Stimulated activated CD4-positive, alpha-beta T cell treated with anti-CD3 and anti-CD28 coated beads, Interleukin-2, amount 100 ng/mL, for 24 hours (primary cell): ENCODE measurements around the gene GNB2.
"Not testable (repeated sequence)": the region's sequence is repeated elsewhere in the genome, so short reads cannot be mapped to it uniquely, and the experiment has no call there.

Source experiments
- DNase-seq, 2 donors: peaks; one replicate each; pipeline ENCODE4 v3.0.0-alpha.2; 2020

GNB2 gene

GRCh38 chr7:100699018-100699417 lies 25.5 kb downstream of the GNB2 start:
- DNase-seq = no peak

DNA sequence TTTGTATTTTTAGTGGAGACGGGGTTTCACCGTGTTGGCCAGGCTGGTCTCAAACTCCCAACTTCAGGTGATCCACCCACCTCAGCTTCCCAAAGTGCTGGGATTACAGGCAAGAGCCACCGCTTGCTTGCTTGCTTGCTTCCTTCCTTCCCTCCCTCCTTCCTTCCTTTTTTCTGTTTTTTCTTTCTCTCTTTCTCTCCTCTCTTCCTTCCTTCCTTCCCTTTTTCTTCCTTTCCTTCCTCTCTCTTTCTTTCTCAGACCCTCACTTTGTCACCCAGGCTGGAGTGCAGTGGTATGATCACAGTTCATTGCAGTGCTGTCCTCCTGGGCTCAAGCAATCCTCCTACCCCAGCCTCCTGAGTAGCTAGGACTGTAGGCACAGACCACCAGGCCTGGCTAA lies 27.5 kb downstream of the GNB2 start:
- not testable (repeated sequence) for DNase-seq

DNA sequence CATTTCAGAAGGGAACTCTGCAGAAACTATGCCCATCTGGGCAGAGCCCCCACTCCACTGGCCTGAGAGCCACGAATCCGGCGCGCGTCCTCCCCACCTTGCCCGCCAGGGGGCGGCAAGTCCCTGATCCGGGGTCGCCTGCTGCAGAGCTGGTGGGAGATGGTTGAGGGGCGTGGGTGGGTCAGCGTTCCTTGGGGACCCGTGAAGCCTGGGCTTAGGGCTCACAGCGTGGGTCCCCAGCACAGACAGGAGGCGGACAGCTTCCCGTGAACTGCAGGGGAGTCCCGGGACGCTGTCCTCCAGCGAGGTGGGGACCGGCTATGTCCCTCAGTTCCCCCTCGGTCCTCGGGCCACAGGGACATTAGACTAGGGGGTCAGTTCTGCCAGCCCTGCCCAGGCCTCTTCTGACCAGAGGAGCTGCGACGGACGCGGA lies 31.8 kb downstream of the GNB2 start:
- DNase-seq = peak; percentile 88 to 90

GRCh38 chr7:100705753-100706671 lies 32.5 kb downstream of the GNB2 start, which contains the start of gene POP7:
Gene POP7, plus strand, starts transcription at chr7:100706121. Its CDS starts 710 bp downstream, at chr7:100706831.
- peak; percentile 99 to 100 for DNase-seq

DNA sequence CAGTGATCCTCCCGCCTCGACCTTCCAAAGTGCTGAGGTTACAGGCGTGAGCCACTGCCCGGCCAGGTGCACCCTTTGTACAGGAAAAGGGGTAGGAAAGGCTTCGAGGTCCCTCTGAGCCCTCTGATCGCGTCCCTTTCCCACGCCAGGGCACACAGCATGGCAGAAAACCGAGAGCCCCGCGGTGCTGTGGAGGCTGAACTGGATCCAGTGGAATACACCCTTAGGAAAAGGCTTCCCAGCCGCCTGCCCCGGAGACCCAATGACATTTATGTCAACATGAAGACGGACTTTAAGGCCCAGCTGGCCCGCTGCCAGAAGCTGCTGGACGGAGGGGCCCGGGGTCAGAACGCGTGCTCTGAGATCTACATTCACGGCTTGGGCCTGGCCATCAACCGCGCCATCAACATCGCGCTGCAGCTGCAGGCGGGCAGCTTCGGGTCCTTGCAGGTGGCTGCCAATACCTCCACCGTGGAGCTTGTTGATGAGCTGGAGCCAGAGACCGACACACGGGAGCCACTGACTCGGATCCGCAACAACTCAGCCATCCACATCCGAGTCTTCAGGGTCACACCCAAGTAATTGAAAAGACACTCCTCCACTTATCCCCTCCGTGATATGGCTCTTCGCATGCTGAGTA lies 33.3 kb downstream of the GNB2 start:
- no peak for DNase-seq

DNA sequence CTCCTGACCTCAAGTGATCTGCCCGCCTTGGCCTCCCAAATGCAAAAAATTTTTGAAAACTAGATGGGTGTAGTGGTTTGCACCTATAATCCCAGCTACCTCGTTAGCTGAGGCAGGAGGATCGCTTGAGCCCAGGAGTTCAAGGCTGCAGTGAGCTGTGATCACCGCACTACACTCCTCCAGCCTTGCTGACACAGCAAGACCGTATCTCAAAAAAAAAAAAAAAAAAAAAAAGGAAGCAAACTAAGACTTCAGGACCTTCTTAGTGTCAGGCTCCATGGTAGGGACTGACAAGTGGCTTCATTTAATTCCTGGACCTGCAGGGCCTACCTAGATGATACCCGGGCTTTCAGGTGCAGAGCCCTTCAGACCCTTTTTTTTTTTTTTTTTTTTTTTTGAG lies 34.9 kb downstream of the GNB2 start:
- no peak for DNase-seq

GRCh38 chr7:100710452-100710851 lies 36.9 kb downstream of the GNB2 start:
- DNase-seq = no peak

GRCh38 chr7:100711369-100711768 lies 37.8 kb downstream of the GNB2 start:
- DNase-seq = no peak

GRCh38 chr7:100714725-100715124 lies 41.2 kb downstream of the GNB2 start:
- no peak for DNase-seq

- not testable (repeated sequence) for DNase-seq
Measured at GRCh38 chr7:100717073-100717472, 43.5 kb downstream of the GNB2 start.

DNA sequence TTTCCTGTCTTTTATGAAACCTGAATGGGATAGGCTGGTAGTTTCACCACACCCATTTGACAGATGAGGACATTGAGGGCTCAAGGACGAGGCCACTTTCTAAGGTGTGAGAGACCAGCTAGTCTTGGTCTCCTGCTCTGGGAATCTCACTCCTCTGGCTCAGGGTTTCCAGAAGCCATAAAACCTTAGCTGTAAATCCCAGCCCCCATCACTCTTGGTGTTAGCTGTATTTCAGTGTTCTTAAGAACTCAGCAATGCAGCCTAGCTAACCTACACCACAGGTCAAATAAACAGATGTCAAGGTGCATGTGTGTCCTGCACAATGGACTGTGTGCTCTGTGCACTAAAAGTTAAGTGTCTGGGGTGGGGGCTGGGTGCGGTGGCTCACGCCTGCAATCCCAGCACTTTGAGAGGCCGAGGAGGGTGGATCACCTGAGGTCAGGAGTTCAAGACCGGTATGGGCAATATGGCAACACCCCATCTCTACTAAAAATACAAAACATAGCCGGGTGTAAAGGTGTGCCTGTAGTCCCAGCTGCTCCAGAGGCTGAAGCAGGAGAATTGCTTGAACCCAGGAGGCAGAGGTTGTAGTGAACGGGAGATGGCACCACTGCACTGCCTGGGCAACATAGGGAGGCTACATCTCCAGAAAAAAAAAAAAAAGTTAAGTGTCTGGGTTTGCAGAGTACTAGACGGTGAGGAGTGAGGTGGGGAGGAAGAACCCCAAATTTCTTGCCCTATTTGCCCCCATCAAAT lies 46.2 kb downstream of the GNB2 start:
- DNase-seq = no peak

GRCh38 chr7:100720279-100720670 lies 46.7 kb downstream of the GNB2 start, which contains the start of gene EPO:
Gene EPO, plus strand, starts transcription at chr7:100720468. Its CDS starts 513 bp downstream, at chr7:100720981.
- no peak for DNase-seq

- no peak for DNase-seq
Measured at GRCh38 chr7:100720671-100721504, 47.3 kb downstream of the GNB2 start.

- no peak for DNase-seq
Measured at GRCh38 chr7:100721505-100721812, 47.9 kb downstream of the GNB2 start.

- DNase-seq = no peak
Measured at GRCh38 chr7:100722480-100723212, 49.1 kb downstream of the GNB2 start.

DNA sequence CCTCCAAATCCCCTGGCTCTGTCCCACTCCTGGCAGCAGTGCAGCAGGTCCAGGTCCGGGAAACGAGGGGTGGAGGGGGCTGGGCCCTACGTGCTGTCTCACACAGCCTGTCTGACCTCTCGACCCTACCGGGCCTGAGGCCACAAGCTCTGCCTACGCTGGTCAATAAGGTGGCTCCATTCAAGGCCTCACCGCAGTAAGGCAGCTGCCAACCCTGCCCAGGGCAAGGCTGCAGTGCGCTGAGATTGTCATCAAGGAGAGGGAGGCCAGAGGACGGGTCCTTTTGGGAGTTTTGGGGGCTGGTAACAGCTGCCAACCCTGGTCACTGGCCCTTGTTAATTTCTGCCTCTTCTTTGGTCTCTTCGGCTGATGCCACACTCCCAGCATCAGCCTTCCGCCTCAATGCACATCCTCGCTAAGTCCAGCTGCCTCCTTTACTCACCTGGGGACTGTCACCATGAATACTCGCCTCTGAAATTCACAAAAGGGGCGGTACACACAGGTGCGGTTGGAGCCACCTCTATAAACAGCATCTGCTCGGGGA lies 50.3 kb downstream of the GNB2 start:
- no peak for DNase-seq

DNA sequence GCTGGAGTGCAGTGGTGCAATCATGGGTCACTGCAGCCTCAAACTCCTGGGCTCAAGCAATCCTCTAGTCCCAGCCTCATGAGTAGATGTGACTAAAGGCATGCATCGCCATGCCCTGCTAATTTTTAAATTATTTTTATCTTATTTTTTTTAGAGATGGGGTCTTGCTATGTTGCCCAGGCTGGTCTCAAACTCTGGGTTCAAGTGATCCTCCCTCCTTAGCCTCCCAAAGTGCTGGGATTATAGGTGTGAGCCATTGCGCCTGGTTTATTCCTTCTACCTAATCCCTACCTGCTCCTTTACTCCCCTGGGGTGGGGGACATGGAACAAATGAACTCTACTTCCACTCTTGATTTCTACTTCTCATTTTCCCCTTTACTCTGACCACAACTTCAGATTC lies 50.8 kb downstream of the GNB2 start:
- not testable (repeated sequence) for DNase-seq

GRCh38 chr7:100726996-100727761 lies 53.6 kb downstream of the GNB2 start:
- DNase-seq = no peak

DNA sequence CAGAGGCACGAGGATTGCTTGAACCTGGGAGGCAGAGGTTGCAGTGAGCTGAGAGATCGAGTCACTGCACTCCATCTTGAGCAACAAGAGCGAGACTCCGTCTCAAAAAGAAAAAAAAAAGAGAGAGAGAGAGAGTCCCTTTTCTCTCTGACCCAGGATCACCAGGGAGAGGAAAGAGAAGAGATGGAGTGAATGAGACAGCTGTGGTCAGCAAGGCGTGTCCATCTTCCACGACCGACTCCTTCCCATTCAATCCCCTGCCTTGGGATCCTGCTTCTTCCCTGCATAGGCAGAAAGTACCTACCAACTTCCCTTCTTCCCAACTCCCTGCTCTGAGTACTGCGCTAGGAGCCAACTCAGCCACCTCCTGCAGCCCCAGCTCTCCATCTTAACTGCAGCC lies 54.7 kb downstream of the GNB2 start:
- no peak for DNase-seq
